Measurements from ENCODE around the gene LIN7A. TPM values are rescaled to one million over a fixed set of nuclear protein-coding genes. Genes with fewer than 3 reads are reported as not detected.
"Not testable (repeated sequence)": the region's sequence is repeated elsewhere in the genome, so short reads cannot be mapped to it uniquely, and the experiment has no call there.

LIN7A gene
- total RNA-seq, 1 donor from 2014 or later = 9.8 TPM

DNA sequence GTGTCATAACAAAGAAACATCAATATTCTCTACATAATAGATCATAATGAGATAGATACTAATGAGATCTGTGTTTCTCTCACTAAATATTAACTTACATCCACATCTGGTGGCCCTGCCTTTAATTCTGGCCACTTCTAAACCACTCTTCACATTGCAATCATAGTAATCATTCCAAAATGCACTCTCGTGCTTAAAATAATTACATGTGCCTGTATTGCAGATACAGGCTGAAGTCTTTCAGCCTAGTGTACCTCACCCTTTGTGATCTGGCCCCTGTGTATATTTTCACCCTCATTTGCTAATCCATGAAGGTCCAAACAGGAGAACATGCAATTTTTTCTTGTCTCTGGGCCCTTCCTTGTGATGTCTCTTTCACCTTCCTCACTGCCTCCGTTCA is 108.0 kb downstream of the LIN7A start:
- intact Hi-C loops (cut with DNase I) = no loop called here
- ATAC-seq (ENCODE audit: poor library complexity) (peak; percentile 89), DNase-seq (no peak)

DNA sequence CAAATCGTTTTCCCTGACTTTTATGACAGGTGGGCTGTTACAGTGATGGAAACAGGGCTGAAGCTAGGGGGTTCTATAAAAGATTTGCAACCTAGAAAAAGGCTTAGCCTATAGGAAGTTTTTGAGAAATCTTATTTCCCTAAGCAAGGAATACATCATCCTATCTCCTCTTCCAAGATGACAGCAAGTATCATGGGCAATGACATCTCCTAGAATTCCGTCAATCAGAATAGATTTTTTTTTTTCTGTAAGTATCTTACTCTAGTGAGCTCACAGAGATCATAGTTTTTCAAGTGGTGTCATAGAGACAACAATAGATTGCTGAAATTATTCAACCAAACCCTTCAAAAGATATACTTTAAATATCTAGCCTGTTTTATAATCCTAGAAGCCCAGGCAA is 112.2 kb downstream of the LIN7A start:
- DNase-seq (no peak), ATAC-seq (ENCODE audit: poor library complexity) (no peak)
- intact Hi-C loops (cut with DNase I) = no loop called here

DNA sequence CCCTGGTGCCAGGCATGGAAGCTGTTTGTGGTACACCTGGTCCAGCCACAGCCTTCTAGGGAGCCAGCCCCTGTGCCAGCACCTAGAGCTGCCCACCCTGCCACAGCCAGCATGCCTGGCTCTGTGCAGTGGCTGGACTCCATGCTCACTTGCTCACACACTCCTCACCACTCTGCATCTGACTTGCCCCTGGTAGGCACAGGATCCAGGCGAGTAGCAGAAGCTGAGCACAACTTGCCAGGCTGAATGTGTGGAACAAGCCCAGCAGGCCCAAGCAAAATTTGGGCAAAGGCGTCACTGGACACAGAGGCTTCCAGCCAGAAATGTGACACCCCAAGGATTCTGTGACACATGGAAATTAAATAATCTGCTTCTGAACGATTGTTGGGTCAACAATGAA is 114.3 kb downstream of the LIN7A start:
- ATAC-seq (ENCODE audit: poor library complexity) = no peak

DNA sequence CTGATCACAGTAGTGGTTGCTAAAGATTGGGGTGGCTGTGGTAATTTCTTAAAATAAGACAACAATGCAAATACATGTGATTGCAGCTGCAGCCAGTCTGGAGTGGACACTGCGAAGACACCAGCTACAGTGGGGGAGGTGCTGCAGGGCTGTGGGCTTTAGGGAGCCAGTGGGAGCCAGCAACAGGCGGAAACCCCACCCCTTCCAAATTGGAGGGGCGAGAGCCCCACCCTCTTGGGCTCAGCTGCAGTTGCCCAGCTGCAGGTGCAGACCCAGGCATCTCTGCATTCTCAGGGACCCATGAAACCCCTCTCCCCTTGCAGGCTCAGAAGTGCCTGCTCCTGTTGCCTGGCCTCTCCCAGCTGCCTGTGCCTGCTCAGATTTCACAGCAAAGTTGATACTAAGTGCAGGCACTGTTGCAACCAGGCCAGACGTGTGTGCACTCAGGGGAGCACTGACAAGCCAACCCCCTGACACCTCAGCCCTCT is 116.2 kb downstream of the LIN7A start:
- ATAC-seq (ENCODE audit: poor library complexity) (peak; percentile 60), DNase-seq (no peak)
- intact Hi-C loops (cut with DNase I) = no loop called here

More for the DNA sequence above, 114.3 kb downstream of the LIN7A start:
- DNase-seq = no peak
- intact Hi-C loops (cut with DNase I) = no loop called here

DNA sequence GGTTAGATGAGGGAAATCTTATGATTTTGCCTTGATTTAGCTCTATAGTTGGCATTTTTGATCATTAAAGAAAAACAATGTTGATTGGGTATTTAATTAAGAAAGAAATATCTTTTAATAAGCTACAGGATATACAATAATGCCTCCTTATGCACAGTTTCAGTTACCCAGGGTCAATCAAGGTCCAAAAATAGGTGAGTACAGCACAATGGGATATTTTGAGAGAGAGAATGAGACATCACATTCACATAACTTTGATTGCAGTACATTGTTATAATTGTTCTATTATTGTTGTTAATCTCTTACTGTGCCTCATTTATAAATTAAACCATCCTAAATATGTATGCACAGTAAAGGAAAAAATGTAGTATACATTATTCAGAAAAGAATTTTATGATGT is 118.9 kb downstream of the LIN7A start:
- DNase-seq (no peak), ATAC-seq (ENCODE audit: poor library complexity) (peak; percentile 54)
- intact Hi-C loops (cut with DNase I) = no loop called here

DNA sequence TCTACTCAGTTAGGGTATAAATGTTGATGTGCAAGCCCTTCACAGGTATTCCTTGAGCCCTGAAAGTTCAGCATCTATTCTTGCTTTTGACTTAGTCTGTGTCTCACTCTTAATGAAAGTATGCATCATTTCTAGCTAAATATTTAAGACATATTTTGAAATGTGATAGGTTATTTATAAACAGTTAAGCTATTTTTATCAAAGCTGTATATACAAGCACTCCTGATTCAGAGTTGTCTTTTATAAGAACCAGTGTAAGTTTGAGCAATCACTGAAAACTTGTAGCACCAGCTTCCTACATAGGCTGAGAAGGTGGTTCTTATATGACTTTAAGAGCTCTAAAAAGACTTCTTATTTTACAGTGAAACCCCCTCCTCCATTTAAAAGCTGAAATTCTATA is 122.4 kb downstream of the LIN7A start:
- ATAC-seq (ENCODE audit: poor library complexity) (no peak), DNase-seq (no peak)
- intact Hi-C loops (cut with DNase I) = no loop called here

DNA sequence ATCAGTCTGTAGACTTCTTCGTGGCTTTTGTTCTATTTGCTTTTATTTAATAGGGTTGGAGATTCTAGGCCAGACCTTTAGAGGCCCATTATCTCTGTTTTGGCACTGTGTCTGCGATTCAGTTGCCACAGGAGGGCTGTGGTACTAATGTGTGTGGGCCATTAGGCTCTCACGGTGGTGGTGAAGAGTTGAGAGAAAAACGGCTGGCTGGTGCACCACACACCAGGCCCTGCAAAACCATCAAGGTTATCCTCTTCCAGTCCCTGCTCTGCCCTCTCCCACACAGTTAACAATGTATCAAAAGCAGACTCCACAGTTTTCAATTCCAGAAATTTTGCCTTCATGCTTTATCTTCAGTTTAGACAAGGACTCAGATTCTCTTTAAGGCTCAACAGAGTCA is 123.3 kb downstream of the LIN7A start:
- ATAC-seq (ENCODE audit: poor library complexity) (no peak), DNase-seq (no peak)
- intact Hi-C loops (cut with DNase I) = no loop called here

DNA sequence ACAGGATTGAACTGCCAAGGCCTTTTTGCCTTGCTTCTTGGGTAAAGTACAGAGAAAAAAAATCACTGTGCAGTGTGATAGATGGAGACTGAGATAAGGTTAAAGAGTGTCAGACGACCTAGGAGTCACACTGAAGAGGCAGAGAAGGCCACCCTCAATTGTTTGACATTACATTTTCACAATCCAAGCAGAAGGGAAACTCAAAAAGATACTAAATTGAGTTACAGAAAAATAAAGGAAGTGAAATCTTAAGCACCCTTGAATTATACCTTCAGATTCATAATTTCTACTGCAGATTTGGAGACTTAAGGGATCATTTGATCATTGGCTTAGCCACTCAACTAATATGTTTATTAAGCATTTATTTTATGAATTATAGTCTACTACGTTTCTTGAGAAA is 123.9 kb downstream of the LIN7A start:
- intact Hi-C loops (cut with DNase I) = no loop called here
- ATAC-seq (ENCODE audit: poor library complexity) (no peak), DNase-seq (no peak)

DNA sequence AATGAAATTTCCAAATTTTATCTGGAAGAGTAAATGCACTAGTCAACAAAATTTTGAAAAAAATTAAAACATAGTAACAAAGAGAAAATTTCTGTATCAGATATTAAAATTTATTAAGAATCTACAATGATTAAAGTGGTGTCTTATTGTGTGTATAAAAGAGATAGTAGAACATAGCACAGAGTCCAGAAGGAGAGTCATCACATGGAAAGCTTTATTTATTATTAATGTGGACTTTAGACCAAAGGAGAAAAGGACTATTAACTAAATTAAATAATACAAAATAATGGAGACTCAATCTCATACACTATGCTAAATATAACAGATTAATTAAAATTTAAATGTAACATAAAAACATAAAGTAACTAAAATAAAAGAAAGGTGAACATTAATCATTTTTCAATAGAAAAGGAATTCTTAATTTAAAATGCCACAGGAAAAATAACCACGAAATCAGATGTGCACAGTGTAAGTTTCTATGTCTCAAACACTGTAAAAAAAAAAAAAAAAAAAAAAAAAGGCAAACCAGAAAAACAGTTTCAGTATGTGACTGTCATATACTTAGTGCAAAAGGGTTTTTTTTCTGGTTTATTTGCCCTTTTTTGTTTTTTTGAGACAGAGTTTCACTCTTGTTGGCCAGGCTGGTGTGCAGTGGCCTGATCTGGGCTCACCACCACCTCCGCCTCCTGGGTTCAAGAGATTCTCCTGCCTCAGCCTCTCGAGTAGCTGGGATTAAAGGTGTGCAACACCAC is 125.6 kb downstream of the LIN7A start:
- no peak for DNase-seq
- intact Hi-C loops (cut with DNase I) = no loop called here
- ATAC-seq (ENCODE audit: poor library complexity) = no peak

DNA sequence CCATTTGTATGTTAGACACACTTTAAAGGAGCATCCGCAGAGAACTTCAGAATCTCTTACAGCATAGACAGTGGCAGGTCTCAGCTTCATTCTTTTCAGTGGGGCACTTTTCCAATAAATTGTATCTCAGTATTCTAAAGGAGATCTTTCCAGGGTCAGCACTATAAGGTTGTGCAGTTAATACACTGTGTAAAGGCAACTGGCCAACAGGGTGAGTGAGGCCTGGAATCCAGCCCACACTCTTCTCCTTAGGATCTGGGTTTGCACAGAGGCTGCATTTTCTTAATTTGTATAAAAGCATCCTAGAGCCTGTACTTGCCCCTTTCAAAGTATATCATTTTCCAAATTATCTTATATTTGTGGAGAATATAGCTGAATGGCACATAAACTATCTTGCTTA is 126.9 kb downstream of the LIN7A start:
- ATAC-seq (ENCODE audit: poor library complexity) (peak; percentile 49), DNase-seq (no peak)
- intact Hi-C loops (cut with DNase I) = no loop called here

DNA sequence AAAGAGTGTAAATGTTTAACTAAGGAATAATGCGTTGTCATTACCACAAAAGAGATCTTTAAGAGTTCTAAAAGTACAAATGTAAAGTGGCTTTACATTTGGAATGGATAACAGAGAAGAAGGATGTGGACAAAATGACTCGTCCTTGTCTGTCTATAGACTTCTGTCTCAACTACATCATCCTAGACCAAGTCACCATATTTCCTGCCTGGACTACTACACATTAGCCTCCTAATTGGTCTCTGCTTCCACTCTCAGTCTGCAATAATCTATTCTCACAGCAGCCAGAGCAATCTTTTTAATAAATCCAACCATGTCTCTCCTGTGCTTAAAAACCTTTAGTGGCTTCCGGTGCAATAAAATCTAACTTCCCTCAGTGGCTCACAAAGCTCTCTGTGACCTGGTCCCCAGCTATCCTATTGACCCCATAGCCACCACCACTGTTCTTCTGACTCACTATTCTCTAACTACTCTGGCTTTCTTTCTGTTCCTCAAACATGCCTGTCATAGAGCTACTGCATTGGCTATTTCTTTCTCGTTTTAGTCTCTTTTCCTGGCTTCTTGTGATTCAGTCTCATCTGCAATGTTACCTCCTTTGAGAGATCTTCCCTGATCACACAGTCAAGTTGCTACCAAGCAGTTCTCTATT is 130.0 kb downstream of the LIN7A start:
- intact Hi-C loops (cut with DNase I) = no loop called here
- ATAC-seq (ENCODE audit: poor library complexity) = no peak
- DNase-seq = no peak

DNA sequence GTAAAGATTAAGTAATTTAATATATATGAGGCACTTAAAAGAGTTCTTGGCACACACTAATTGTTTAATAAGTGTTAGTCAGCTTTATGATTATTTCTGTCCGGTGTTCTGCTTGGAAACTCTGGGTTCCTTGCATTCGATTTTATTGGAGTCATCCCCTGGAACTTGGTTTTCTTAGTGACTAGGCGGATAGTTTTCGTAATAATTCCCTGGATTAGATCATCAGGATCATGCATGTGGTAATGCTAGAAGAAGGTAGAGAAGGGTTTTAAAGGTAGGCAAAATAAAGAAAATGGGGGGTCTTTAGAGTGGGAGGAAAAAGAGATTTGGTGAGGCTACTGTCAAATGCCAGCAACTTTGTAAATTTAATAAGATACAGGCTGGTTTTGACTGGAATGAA is 132.6 kb downstream of the LIN7A start:
- ATAC-seq (ENCODE audit: poor library complexity) = no peak
- intact Hi-C loops (cut with DNase I) = no loop called here
- no peak for DNase-seq

DNA sequence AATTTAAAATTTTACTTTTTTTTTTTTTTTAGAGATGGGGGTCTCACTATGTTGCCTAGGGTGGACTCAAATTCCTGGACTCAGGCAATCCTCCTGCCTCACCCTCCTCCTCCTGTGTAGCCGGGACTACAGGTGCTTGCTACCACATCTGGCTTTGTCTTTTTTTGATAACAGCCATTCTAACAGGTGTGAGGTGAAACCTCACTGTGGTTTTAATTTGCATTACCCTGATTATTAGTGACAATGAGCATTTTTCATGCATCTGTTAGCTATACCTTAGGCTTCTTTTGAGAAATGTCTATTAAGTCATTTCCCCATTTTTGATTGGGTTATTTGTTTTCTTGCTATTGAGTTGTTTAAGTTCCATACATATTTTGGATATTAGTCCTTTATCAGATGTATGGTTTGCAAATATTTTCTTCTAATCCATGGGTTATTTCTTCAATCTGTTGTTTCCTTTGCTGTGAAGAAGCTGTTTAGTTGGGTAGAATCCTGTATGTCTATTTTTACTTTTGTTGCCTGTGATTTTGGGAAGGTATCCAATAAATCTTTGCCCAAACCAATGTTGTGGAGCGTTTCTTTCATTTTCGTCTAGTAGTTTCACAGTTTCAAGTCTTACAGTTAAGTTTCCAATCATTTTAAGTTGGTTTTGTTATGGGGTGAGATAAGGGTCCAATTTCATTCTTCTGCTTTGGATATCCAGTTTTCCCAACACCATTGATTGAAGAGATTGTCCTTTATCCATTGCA is 134.9 kb downstream of the LIN7A start:
- intact Hi-C loops (cut with DNase I) = no loop called here
- no peak for DNase-seq
- ATAC-seq (ENCODE audit: poor library complexity) = no peak

DNA sequence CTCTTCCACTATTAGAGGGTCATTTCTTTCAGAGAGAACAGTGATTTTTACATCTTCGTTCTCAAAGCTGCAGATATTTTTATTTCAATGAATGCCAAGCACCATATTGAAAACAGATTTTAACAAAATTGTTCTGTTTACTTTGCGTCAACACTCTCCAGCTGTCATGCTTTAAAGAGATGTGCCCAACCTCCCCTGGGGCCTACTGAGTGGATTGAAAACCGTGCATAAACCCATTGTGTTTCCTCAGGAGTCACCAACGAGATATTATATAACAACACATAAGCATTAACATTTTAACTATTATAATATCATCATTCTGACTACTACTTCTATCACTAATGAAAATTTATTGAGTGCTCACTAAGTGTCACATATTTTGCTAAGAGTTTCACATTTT is 139.5 kb downstream of the LIN7A start:
- ATAC-seq (ENCODE audit: poor library complexity) (no peak), DNase-seq (no peak)
- intact Hi-C loops (cut with DNase I) = no loop called here

DNA sequence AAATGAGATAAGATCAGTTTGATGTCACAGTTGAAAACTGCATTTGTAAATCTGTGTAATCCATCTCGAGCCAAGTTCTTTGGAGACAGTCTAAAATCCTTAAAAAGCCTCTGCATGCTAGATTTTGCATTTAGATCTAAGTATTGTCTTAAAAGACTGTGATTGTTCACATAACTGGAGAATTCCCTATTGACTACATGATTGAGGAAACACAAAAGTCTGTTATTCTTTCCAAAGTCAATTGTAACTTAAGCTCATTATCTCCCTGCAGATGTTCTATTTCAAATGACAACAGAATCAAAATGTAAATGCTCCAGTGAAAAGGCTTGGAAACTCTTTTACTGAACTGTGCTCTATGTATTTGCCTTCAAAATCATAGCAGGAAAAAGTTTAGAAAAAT is 143.2 kb downstream of the LIN7A start:
- intact Hi-C loops (cut with DNase I) = no loop called here
- DNase-seq (no peak), ATAC-seq (ENCODE audit: poor library complexity) (no peak)

DNA sequence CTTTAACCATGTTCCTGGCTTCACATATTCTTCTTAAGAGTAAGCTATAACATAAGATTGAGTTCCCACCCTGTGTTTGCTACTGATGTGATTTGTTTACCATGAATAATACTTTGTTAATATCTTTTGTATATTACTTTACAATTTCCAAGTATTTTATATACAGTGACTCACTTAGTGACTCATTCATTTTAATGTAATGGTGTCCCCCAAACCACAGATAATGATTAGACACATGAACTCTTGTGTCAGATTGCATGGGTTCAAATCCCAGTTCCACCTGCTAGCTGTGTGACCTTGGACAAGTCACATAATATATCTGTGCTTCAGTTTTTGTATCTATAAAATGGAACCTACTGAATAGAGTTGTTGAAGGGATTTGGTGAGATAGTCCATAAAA is 144.9 kb downstream of the LIN7A start:
- ATAC-seq (ENCODE audit: poor library complexity) (no peak), DNase-seq (no peak)
- intact Hi-C loops (cut with DNase I) = no loop called here

DNA sequence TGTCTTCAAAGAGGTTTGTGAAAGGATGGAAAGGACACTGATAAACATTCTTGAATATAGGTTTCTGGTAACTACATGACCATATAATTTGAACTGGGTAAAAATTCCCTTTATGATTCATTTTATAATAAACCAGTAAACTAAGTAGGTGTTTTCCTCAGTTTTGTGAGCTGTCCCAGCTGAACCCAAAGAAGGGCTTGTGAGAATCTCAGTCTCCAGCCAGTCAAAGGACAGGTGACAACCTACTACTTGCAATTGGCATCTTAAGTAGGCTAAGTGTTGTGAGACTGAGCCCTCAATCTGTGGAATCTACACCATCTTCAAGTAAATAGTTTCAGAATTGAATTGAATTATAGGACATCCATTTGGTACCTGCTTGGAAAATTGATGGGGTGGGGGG is 145.9 kb downstream of the LIN7A start:
- DNase-seq (no peak), ATAC-seq (ENCODE audit: poor library complexity) (no peak)
- intact Hi-C loops (cut with DNase I) = no loop called here

DNA sequence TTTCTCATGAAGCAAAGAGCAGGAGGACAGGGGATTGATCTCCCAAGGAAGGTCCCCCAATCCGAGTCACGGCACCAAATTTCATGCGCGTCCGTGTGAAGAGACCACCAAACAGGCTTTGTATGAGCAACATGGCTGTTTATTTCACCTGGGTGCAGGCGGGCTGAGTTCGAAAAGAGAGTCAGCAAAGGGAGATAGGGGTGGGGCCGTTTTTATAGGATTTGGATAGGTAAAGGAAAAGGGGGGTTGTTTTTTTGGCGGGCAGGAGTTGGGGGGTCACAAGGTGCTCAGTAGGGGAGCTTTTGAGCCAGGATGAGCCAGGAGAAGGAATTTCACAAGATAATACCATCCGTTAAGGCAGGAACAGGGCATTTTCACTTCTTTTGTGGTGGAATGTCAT is 149.3 kb downstream of the LIN7A start:
- DNase-seq; intact Hi-C loops (cut with DNase I); ATAC-seq (ENCODE audit: poor library complexity): not testable (repeated sequence)

DNA sequence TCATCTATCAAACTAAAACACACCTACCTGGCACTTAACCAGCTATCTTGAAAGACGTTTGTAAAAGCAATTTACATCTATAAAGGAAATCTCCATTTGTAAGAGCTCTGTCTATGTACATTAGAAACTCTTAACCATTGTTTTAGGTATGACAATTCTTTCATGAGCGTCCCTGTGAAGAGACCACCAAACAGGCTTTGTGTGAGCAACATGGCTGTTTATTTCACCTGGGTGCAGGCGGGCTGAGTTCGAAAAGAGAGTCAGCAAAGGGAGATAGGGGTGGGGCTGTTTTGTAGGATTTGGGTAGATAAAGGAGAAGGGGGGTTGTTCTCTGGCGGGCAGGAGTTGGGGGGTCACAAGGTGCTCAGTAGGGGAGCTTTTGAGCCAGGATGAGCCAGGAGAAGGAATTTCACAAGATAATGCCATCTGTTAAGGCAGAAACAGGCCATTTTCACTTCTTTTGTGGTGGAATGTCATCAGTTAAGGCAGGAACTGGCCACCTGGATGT is 154.7 kb downstream of the LIN7A start:
- ATAC-seq (ENCODE audit: poor library complexity); intact Hi-C loops (cut with DNase I): not testable (repeated sequence)

DNA sequence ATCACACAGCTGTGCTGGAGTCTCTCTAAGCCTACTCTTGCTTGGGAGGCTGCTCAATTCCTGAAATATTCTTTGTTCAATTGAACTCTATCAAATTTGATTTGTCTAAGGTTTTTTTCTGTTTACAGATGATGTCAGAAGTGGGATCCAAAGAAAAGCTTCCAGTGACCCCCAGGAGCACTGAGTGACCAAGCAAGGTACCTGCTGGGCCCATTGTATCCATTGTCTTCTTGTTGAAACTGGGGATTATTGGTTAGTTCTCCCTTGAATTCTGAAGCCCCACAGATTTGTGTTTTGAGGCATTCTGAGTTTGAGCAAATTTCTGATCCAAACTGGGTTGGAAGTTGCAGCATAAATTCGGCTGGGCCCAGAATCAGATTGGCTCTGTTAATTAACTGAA is 156.4 kb downstream of the LIN7A start:
- intact Hi-C loops (cut with DNase I) = no loop called here
- DNase-seq (no peak), ATAC-seq (ENCODE audit: poor library complexity) (no peak)

More for the DNA sequence above, 154.7 kb downstream of the LIN7A start:
- DNase-seq = not testable (repeated sequence)

Data from Right ventricle myocardium superior (tissue), 1 donor.